Brain pericyte (primary cell): ENCODE results near the gene PPM1M.

Experiments
- DNase-seq: peaks from one replicate; pipeline ENCODE4 v3.0.0-alpha.2; 2012; ENCODE audit warnings: low read depth, low spot score

The PPM1M gene

GRCh38 chr3:52230461-52230860 is 15.1 kb upstream of the PPM1M start:
- no peak for DNase-seq

- no peak for DNase-seq
These were observed 14.6 kb upstream of the PPM1M start for GRCh38 chr3:52230889-52231499.

- no peak for DNase-seq
These were observed 13.9 kb upstream of the PPM1M start for GRCh38 chr3:52231502-52232278.

GRCh38 chr3:52232279-52233107 is 13.1 kb upstream of the PPM1M start:
- no peak for DNase-seq

GRCh38 chr3:52233108-52233591 is 12.4 kb upstream of the PPM1M start:
- no peak for DNase-seq

GRCh38 chr3:52233968-52234367 is 11.6 kb upstream of the PPM1M start:
- no peak for DNase-seq

- DNase-seq: no peak
These were observed 10.8 kb upstream of the PPM1M start for GRCh38 chr3:52234516-52235447.

- no peak for DNase-seq
These were observed 9.1 kb upstream of the PPM1M start for GRCh38 chr3:52236424-52236886.

- DNase-seq: no peak
These were observed 8.4 kb upstream of the PPM1M start for GRCh38 chr3:52237006-52237656.

GRCh38 chr3:52237657-52238172 is 7.8 kb upstream of the PPM1M start:
- DNase-seq: peak; percentile 57

- DNase-seq: no peak
These were observed 7.3 kb upstream of the PPM1M start for GRCh38 chr3:52238193-52238760.

- DNase-seq: no peak
These were observed 6.5 kb upstream of the PPM1M start, which contains the start of gene TWF2 for GRCh38 chr3:52238761-52239701. Gene TWF2 (minus strand): TSS chr3:52239158. CDS start chr3:52239016, 142 bp downstream.

GRCh38 chr3:52240059-52240885 is 5.3 kb upstream of the PPM1M start:
- DNase-seq: no peak

GRCh38 chr3:52240886-52241370 is 4.6 kb upstream of the PPM1M start:
- DNase-seq: no peak

- DNase-seq: no peak
These were observed 3.5 kb upstream of the PPM1M start for GRCh38 chr3:52242039-52242438.

- DNase-seq: no peak
These were observed 1.5 kb upstream of the PPM1M start for GRCh38 chr3:52243791-52244628.

- no peak for DNase-seq
These were observed 683 bp downstream of the PPM1M start for GRCh38 chr3:52246264-52246620.
